GM12891 (cell line): ENCODE measurements around the gene HSP90AB1.

Source experiments
- POLR2A ChIP-seq: IDR thresholded peaks from 2 replicates; pipeline ENCODE4 v1.6.1; 2011; ENCODE audit warnings: low read depth, low read length, control low read depth
- POLR2AphosphoS5 ChIP-seq: IDR thresholded peaks from 2 replicates; pipeline ENCODE4 v1.6.1; 2011; ENCODE audit warnings: low read depth, low read length, control low read depth
- SPI1 ChIP-seq: IDR thresholded peaks from 2 replicates; pipeline ENCODE4 v1.6.1; 2011; ENCODE audit warnings: low read depth, low read length, control low read depth

GRCh38 chr6:44271914-44272313, 25.0 kb downstream of the HSP90AB1 start:
- no peak for TF ChIP-seq POLR2A
- TF ChIP-seq POLR2AphosphoS5: no peak
- TF ChIP-seq SPI1: no peak
